Astrocyte (in vitro differentiated cells and primary cell): Measurements from ENCODE around the gene SLC5A6. TPM values are rescaled to one million over a fixed set of nuclear protein-coding genes. Genes with fewer than 3 reads are reported as not detected.

Experiments
- DNase-seq: peaks from one replicate; pipeline ENCODE4 v3.0.0-alpha.2; 2010; ENCODE audit warnings: low read depth
- FAIRE-seq: peaks from 2 replicates; lab custom pipeline; 2011; peaks lifted over from hg19 to GRCh38; lab: Jason Lieb, UNC
- H2AFZ ChIP-seq: 2 replicates; pipeline ENCODE4 v1.6.0; 2012; ENCODE audit warnings: low read depth, low read length, inconsistent platforms
- H3K27ac ChIP-seq: 2 replicates; pipeline ENCODE4 v1.5.1; 2011; ENCODE audit warnings: low read depth, low read length, inconsistent platforms
- H3K27me3 ChIP-seq: 2 replicates; pipeline ENCODE4 v1.6.0; 2011; ENCODE audit warnings: low read length, inconsistent platforms; ENCODE audit not compliant: insufficient read depth
- H3K36me3 ChIP-seq: 2 replicates; pipeline ENCODE4 v1.5.1; 2011; ENCODE audit warnings: low read length, inconsistent platforms; ENCODE audit not compliant: insufficient read depth
- H3K4me1 ChIP-seq: 2 replicates; pipeline ENCODE4 v1.5.1; 2011; ENCODE audit warnings: low read length, inconsistent platforms; ENCODE audit not compliant: insufficient read depth
- H3K4me2 ChIP-seq: 2 replicates; pipeline ENCODE4 v1.6.0; 2012; ENCODE audit warnings: low read length, inconsistent platforms
- H3K4me3 ChIP-seq: 2 replicates; pipeline ENCODE4 v1.5.1; 2011; ENCODE audit warnings: low read depth, mild to moderate bottlenecking, low read length, inconsistent platforms; ENCODE audit not compliant: insufficient read depth
- H3K79me2 ChIP-seq: 2 replicates; pipeline ENCODE4 v1.6.0; 2012; ENCODE audit warnings: mild to moderate bottlenecking, low read length, inconsistent platforms; ENCODE audit not compliant: insufficient read depth
- H3K9ac ChIP-seq: 2 replicates; pipeline ENCODE4 v1.6.0; 2012; ENCODE audit warnings: mild to moderate bottlenecking, low read length, inconsistent platforms
- H3K9me3 ChIP-seq: 2 replicates; pipeline ENCODE4 v1.5.1; 2012; ENCODE audit warnings: low read depth, mild to moderate bottlenecking, low read length, inconsistent platforms; ENCODE audit not compliant: insufficient read depth
- H4K20me1 ChIP-seq: 2 replicates; pipeline ENCODE4 v1.6.0; 2012; ENCODE audit warnings: low read length, inconsistent platforms; ENCODE audit not compliant: insufficient read depth
- H3K27ac Mint-ChIP-seq: one replicate; pipeline ENCODE4 v1.8.0; 2021; ENCODE audit warnings: mild to moderate bottlenecking, mixed read lengths; ENCODE audit not compliant: unreplicated experiment
- H3K27me3 Mint-ChIP-seq: one replicate; pipeline ENCODE4 v1.8.0; 2021; ENCODE audit warnings: low read depth, mixed read lengths; ENCODE audit not compliant: unreplicated experiment
- H3K36me3 Mint-ChIP-seq: one replicate; pipeline ENCODE4 v1.8.0; 2021; ENCODE audit warnings: low read depth, mixed read lengths; ENCODE audit not compliant: unreplicated experiment
- H3K4me1 Mint-ChIP-seq: one replicate; pipeline ENCODE4 v1.8.0; 2021; ENCODE audit warnings: low read depth, mixed read lengths; ENCODE audit not compliant: unreplicated experiment
- H3K4me3 Mint-ChIP-seq: one replicate; pipeline ENCODE4 v1.8.0; 2021; ENCODE audit warnings: mild to moderate bottlenecking, moderate library complexity, mixed read lengths; ENCODE audit not compliant: unreplicated experiment
- H3K9me3 Mint-ChIP-seq: one replicate; pipeline ENCODE4 v1.8.0; 2021; ENCODE audit warnings: mild to moderate bottlenecking, mixed read lengths; ENCODE audit not compliant: unreplicated experiment
- CTCF ChIP-seq: IDR thresholded peaks from 2 replicates; pipeline ENCODE4 v1.5.1; 2011; ENCODE audit warnings: low read depth, mild to moderate bottlenecking, inconsistent platforms, low read length, moderate library complexity; ENCODE audit not compliant: insufficient read depth
- EZH2 ChIP-seq: IDR thresholded peaks from 2 replicates; pipeline ENCODE4 v1.6.1; 2012; ENCODE audit warnings: mild to moderate bottlenecking, low read length, inconsistent platforms; ENCODE audit not compliant: insufficient read depth
- total RNA-seq: library from RNA; stranded (reverse); gene quantifications from 2 replicates; pipeline ENCODE4 v1.2.1, GENCODE V29; 2021

SLC5A6 gene
- total RNA-seq, 1 donor from 2014 or later: 54.0 TPM

DNA sequence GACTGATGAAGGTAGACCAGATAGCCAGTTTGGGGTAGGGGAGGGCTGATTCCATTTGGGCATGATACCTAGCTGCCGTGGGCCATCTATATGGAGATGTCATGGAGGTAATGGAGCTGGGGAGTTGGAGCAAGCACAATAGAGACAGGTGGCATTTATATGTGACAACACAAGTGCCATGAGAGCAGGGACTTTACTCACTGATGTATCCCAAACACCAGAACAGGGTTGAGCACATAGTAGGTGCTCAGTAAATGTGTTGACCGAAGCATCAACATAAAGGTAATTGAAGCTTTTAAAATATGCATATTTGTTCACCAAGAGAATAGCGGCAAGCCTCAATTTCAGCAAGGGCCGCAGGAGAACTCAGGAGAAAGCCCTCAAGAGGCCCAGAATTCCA, 35.8 kb upstream of the SLC5A6 start:
- Mint-ChIP-seq H3K27ac (no peak overlapping the region), H3K4me3 (no peak overlapping the region), H3K4me1 (no peaks in the 10 kb centered on the region), H3K27me3 (peaks cover 26% of the 10 kb centered on the region), H3K9me3 (no peaks in the 10 kb centered on the region), H3K36me3 (peaks cover 9% of the 10 kb centered on the region)
- FAIRE-seq (no peak), DNase-seq (no peak)
- no peak overlapping the region for H3K27ac ChIP-seq
- H3K9me3 ChIP-seq: no peaks in the 10 kb centered on the region
- no peak overlapping the region for H3K9ac ChIP-seq
- peaks cover 6% of the 10 kb centered on the region for H3K27me3 ChIP-seq
- no peak overlapping the region for H2AFZ ChIP-seq
- H3K4me1 ChIP-seq: peaks cover 4% of the 10 kb centered on the region
- no peaks in the 10 kb centered on the region for H3K79me2 ChIP-seq
- H3K4me2 ChIP-seq: no peak overlapping the region
- peaks cover 13% of the 10 kb centered on the region for H3K36me3 ChIP-seq
- TF ChIP-seq EZH2 (no peak), CTCF (no peak)
- no peak overlapping the region for H3K4me3 ChIP-seq
- H4K20me1 ChIP-seq: peaks cover 5% of the 10 kb centered on the region

DNA sequence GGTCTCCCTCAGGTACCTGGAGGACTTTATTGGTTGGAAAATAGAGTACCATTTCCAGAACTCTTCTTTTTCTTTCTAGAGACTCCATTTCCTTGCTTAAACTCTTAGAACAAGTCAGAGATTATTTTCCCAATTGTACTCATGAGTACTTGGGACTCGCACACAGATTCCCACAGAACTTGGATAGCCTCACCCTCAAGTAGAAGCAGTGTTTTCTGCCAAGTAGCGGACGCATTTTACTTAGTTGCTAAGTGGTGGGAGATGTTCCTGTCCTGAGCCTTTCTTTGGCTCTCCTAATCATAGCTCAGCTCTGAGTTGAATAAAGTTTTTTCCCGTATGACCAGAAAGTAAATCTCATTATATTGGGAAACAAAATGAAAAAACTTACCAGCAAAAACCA, 33.6 kb upstream of the SLC5A6 start:
- Histone ChIP-seq H4K20me1 (peaks cover 10% of the 10 kb centered on the region), H3K9ac (no peak overlapping the region), H3K4me2 (no peak overlapping the region), H3K27me3 (no peaks in the 10 kb centered on the region), H3K36me3 (peaks cover 26% of the 10 kb centered on the region), H2AFZ (no peak overlapping the region), H3K4me3 (no peak overlapping the region), H3K27ac (no peak overlapping the region), H3K4me1 (peaks cover 4% of the 10 kb centered on the region), H3K9me3 (no peaks in the 10 kb centered on the region), H3K79me2 (no peaks in the 10 kb centered on the region)
- Mint-ChIP-seq H3K27ac (no peak overlapping the region), H3K36me3 (peaks cover 21% of the 10 kb centered on the region), H3K9me3 (no peaks in the 10 kb centered on the region), H3K27me3 (peaks cover 13% of the 10 kb centered on the region), H3K4me1 (no peaks in the 10 kb centered on the region), H3K4me3 (no peak overlapping the region)
- FAIRE-seq: no peak
- no peak for DNase-seq
- no peak for TF ChIP-seq EZH2
- no peak for TF ChIP-seq CTCF

DNA sequence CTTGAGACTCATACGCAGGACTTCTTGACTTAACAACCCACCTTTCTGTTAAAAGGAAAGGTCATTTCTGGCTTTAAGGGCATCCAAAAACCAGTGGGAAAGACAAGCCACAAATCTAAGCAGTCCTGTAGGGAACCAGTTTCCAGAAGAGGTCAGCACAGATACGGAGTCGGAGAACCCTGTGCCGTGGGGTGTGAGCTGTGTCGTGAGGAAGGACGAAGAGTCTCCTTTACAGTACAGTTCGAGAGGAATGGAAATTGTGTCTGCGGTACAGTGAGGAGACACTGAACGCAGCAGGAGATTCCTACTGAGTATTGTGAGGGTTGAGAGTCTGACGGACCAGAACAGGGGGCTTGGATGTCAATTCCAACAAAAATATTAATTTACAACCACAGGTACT, 33.0 kb upstream of the SLC5A6 start:
- no peak overlapping the region for H3K27ac Mint-ChIP-seq
- FAIRE-seq: no peak
- peaks cover 13% of the 10 kb centered on the region for H3K27me3 Mint-ChIP-seq

More for the DNA sequence above, 33.0 kb upstream of the SLC5A6 start:
- H3K9ac ChIP-seq: no peak overlapping the region
- no peak overlapping the region for H3K4me2 ChIP-seq
- no peak overlapping the region for H3K4me3 Mint-ChIP-seq
- H3K4me3 ChIP-seq: no peak overlapping the region
- no peak overlapping the region for H3K27ac ChIP-seq
- H3K4me1 ChIP-seq: peaks cover 4% of the 10 kb centered on the region
- no peaks in the 10 kb centered on the region for H3K4me1 Mint-ChIP-seq
- H3K9me3 ChIP-seq: no peaks in the 10 kb centered on the region
- H3K36me3 ChIP-seq: peaks cover 30% of the 10 kb centered on the region
- no peaks in the 10 kb centered on the region for H3K79me2 ChIP-seq
- peaks cover 24% of the 10 kb centered on the region for H3K36me3 Mint-ChIP-seq
- DNase-seq: no peak
- no peaks in the 10 kb centered on the region for H3K27me3 ChIP-seq
- peaks cover 10% of the 10 kb centered on the region for H4K20me1 ChIP-seq
- no peak overlapping the region for H2AFZ ChIP-seq
- H3K9me3 Mint-ChIP-seq: no peaks in the 10 kb centered on the region
- no peak for TF ChIP-seq CTCF
- no peak for TF ChIP-seq EZH2
